ENCODE results near the gene PLPPR1. TPM values are rescaled to one million over a fixed set of nuclear protein-coding genes. Genes with fewer than 3 reads are reported as not detected.

The PLPPR1 gene
- total RNA-seq, 1 experiment from 2014 or later = 2.4 TPM

DNA sequence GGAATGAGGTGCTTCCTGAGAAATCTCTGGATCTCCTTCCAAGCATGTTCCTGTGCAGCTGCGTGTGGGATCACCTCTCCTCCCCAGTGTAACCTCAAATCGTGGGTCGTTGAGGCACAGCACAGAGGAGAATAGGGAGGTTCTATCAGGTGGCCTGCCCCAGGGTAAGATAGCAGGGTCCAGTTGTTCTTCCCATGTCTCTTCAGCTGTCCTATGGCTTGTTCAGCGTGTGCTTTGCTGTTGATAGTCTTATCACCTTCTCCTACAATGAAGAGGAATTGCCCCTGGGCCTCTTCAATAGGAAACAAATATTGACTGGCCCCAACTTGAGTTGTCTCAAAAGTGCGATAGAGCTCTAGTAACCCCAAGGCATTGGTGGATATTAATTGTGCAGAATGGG is 333.9 kb downstream of the PLPPR1 start:
- H3K56ac ChIP-seq (ENCODE audit: insufficient read length, low read depth, low read length) = no peak overlapping the region
- no peak overlapping the region for H4K91ac ChIP-seq (ENCODE audit: insufficient read length, low read depth, low read length)
- no peak overlapping the region for H4K5ac ChIP-seq (ENCODE audit: insufficient read length, low read depth, low read length)
- H2BK15ac ChIP-seq (ENCODE audit: low read depth, low read length) = no peak overlapping the region
- no peak overlapping the region for H3K9ac ChIP-seq (ENCODE audit: extremely low read depth, insufficient read length, low read length)
- no CpG with 5 or more reads among the region's 5 CpGs for WGBS (ENCODE audit: extremely low coverage, insufficient read length, low lambda C conversion rate)
- no peak overlapping the region for H3K27ac Mint-ChIP-seq
- H4K8ac ChIP-seq (replicated peaks; ENCODE audit: insufficient read length, low read depth, low read length) = no peak overlapping the region
- no peaks in the 10 kb centered on the region for H3K27me3 Mint-ChIP-seq (ENCODE audit: low read depth)
- H3K4ac ChIP-seq (ENCODE audit: low read depth, low read length) = no peak overlapping the region
- no peak overlapping the region for H3K18ac ChIP-seq (ENCODE audit: insufficient read length, low read depth, low read length)
- TF ChIP-seq, protein P1, sequence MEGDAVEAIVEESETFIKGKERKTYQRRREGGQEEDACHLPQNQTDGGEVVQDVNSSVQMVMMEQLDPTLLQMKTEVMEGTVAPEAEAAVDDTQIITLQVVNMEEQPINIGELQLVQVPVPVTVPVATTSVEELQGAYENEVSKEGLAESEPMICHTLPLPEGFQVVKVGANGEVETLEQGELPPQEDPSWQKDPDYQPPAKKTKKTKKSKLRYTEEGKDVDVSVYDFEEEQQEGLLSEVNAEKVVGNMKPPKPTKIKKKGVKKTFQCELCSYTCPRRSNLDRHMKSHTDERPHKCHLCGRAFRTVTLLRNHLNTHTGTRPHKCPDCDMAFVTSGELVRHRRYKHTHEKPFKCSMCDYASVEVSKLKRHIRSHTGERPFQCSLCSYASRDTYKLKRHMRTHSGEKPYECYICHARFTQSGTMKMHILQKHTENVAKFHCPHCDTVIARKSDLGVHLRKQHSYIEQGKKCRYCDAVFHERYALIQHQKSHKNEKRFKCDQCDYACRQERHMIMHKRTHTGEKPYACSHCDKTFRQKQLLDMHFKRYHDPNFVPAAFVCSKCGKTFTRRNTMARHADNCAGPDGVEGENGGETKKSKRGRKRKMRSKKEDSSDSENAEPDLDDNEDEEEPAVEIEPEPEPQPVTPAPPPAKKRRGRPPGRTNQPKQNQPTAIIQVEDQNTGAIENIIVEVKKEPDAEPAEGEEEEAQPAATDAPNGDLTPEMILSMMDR (conservative IDR thresholded peaks at IDR 0.05) = no peak
- H3K9me3 Mint-ChIP-seq = peaks cover 0 to under 1% of the 10 kb centered on the region in 2 experiments; a peak in 1 of 5 replicates
- no peaks in the 10 kb centered on the region for H3K79me1 ChIP-seq (ENCODE audit: insufficient read depth, low read depth, low read length, poor library complexity, severe bottlenecking)
- no peak overlapping the region for H2AK5ac ChIP-seq (ENCODE audit: insufficient read length, low read length)
- H3K27ac ChIP-seq (ENCODE audit: insufficient read length, low read depth, low read length) = no peak overlapping the region
- H3K14ac ChIP-seq (ENCODE audit: insufficient read depth, low read length) = no peak overlapping the region
- H2BK5ac ChIP-seq (ENCODE audit: insufficient read length, low read length) = no peak overlapping the region
- H3K9me3 ChIP-seq (ENCODE audit: control insufficient read depth, low read depth, low read length) = no peaks in the 10 kb centered on the region
- H2AFZ ChIP-seq (ENCODE audit: low read length) = no peak overlapping the region
- H2BK12ac ChIP-seq (ENCODE audit: insufficient read length, low read depth, low read length) = no peak overlapping the region
- H4K20me1 ChIP-seq (ENCODE audit: control insufficient read depth, insufficient read depth, insufficient read length) = no peaks in the 10 kb centered on the region
- no peaks in the 10 kb centered on the region for H3K4me1 ChIP-seq (ENCODE audit: insufficient read depth, low read length)
- H3K4me1 Mint-ChIP-seq = no peaks in the 10 kb centered on the region
- H3K79me2 ChIP-seq (ENCODE audit: insufficient read depth, low read length) = no peaks in the 10 kb centered on the region
- H3K4me2 ChIP-seq (ENCODE audit: insufficient read depth, insufficient read length, low read length) = no peak overlapping the region
- no peak overlapping the region for H3K23ac ChIP-seq (ENCODE audit: insufficient read length, low read depth, low read length)
- no peak overlapping the region for H2BK120ac ChIP-seq (ENCODE audit: low read depth, low read length, poor library complexity, severe bottlenecking)
- H3K4me3 Mint-ChIP-seq = no peak overlapping the region
- no peak overlapping the region for H2BK20ac ChIP-seq (ENCODE audit: low read depth, low read length, poor library complexity, severe bottlenecking)
- DNase-seq = no peak
- H3K27me3 ChIP-seq (ENCODE audit: insufficient read depth, low read length) = no peaks in the 10 kb centered on the region
- no peaks in the 10 kb centered on the region for H3K36me3 Mint-ChIP-seq (ENCODE audit: insufficient read depth in 1 of 3, low read depth in 3 of 3)
- no peaks in the 10 kb centered on the region for H3K23me2 ChIP-seq (ENCODE audit: insufficient read length, low read depth, low read length, poor library complexity, severe bottlenecking)
- H3T11ph ChIP-seq (ENCODE audit: low read length) = no peak overlapping the region
